ENCODE measurements around the gene SPTLC2. TPM values are rescaled to one million over a fixed set of nuclear protein-coding genes. Genes with fewer than 3 reads are reported as not detected.
"Not testable (repeated sequence)": the region's sequence is repeated elsewhere in the genome, so short reads cannot be mapped to it uniquely, and the experiment has no call there.

Gene SPTLC2
- total RNA-seq, 1 donor from 2014 or later, result 44.2 TPM

- no peak for DNase-seq (ENCODE audit: low spot score)
These were observed 68.8 kb downstream of the SPTLC2 start for GRCh38 chr14:77547512-77548180.

- DNase-seq (ENCODE audit: low spot score), result not testable (repeated sequence)
These were observed 71.3 kb downstream of the SPTLC2 start for GRCh38 chr14:77545171-77545570.

- DNase-seq (ENCODE audit: low spot score), result no peak
These were observed 71.9 kb downstream of the SPTLC2 start for GRCh38 chr14:77544571-77544970.

- DNase-seq (ENCODE audit: low spot score), result no peak
These were observed 72.7 kb downstream of the SPTLC2 start for GRCh38 chr14:77543637-77544334.

- no peak for DNase-seq (ENCODE audit: low spot score)
These were observed 73.2 kb downstream of the SPTLC2 start for GRCh38 chr14:77543240-77543551.

GRCh38 chr14:77542421-77543239 is 73.8 kb downstream of the SPTLC2 start:
- no peak for DNase-seq (ENCODE audit: low spot score)

- no peak for DNase-seq (ENCODE audit: low spot score)
These were observed 74.5 kb downstream of the SPTLC2 start for GRCh38 chr14:77541905-77542304.

- not testable (repeated sequence) for DNase-seq (ENCODE audit: low spot score)
These were observed 79.5 kb downstream of the SPTLC2 start for GRCh38 chr14:77536951-77537350.

- no peak for DNase-seq (ENCODE audit: low spot score)
These were observed 85.4 kb downstream of the SPTLC2 start for GRCh38 chr14:77531071-77531470.

GRCh38 chr14:77529963-77530362 is 86.5 kb downstream of the SPTLC2 start:
- DNase-seq (ENCODE audit: low spot score), result no peak

GRCh38 chr14:77529213-77529612 is 87.2 kb downstream of the SPTLC2 start:
- no peak for DNase-seq (ENCODE audit: low spot score)

GRCh38 chr14:77528701-77529100 is 87.7 kb downstream of the SPTLC2 start:
- DNase-seq (ENCODE audit: low spot score), result not testable (repeated sequence)

GRCh38 chr14:77526266-77526665 is 90.2 kb downstream of the SPTLC2 start:
- DNase-seq (ENCODE audit: low spot score), result no peak

GRCh38 chr14:77524536-77524935 is 91.9 kb downstream of the SPTLC2 start:
- DNase-seq (ENCODE audit: low spot score), result no peak

GRCh38 chr14:77523109-77523508 is 93.3 kb downstream of the SPTLC2 start:
- no peak for DNase-seq (ENCODE audit: low spot score)

GRCh38 chr14:77520555-77520954 is 95.9 kb downstream of the SPTLC2 start:
- no peak for DNase-seq (ENCODE audit: low spot score)

GRCh38 chr14:77516126-77516525 is 100.3 kb downstream of the SPTLC2 start:
- no peak for DNase-seq (ENCODE audit: low spot score)

GRCh38 chr14:77511486-77512162 is 104.8 kb downstream of the SPTLC2 start:
- DNase-seq (ENCODE audit: low spot score), result no peak

- DNase-seq (ENCODE audit: low spot score), result no peak
These were observed 107.1 kb downstream of the SPTLC2 start for GRCh38 chr14:77509366-77509765.

- DNase-seq (ENCODE audit: low spot score), result no peak
These were observed 107.6 kb downstream of the SPTLC2 start for GRCh38 chr14:77508876-77509275.

- DNase-seq (ENCODE audit: low spot score), result no peak
These were observed 108.2 kb downstream of the SPTLC2 start for GRCh38 chr14:77508249-77508648.

- no peak for DNase-seq (ENCODE audit: low spot score)
These were observed 108.7 kb downstream of the SPTLC2 start for GRCh38 chr14:77507762-77508161.
